ENCODE data around the gene STXBP2.

DNA sequence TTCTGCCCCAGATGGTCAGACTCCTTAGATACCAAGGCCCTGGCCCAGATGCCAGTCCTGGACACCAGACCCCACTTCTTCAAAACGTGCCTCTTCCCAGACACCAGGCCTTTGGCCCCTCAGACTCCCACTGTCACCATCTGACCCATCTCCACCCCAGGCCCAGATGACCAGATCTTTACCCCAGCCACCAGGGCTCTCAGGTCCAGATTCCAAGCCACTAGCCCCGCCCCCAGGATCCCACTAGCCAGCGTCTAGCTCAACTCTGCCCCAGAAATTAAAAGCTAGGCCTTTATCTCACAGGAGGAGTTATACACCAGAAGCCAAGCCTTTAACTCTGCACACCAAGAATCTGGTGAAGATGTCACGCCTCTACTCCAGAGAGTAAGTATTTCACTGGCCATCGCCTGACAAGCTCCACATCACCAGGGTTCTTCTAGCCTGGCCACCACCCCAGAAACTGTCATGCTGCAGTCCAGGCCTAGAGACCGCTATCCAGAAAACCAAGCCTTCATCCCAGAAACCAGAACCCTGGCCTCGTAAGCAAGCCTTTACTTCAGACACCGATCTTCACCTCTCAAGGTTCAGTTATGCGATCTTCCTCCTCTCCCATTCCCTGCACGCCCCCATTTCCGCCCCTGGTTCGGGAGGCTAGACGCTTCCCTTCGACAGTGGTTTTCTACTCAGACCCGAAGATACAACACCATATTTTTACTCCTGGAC is 8.2 kb upstream of the STXBP2 start:
- TF ChIP-seq, protein P1, sequence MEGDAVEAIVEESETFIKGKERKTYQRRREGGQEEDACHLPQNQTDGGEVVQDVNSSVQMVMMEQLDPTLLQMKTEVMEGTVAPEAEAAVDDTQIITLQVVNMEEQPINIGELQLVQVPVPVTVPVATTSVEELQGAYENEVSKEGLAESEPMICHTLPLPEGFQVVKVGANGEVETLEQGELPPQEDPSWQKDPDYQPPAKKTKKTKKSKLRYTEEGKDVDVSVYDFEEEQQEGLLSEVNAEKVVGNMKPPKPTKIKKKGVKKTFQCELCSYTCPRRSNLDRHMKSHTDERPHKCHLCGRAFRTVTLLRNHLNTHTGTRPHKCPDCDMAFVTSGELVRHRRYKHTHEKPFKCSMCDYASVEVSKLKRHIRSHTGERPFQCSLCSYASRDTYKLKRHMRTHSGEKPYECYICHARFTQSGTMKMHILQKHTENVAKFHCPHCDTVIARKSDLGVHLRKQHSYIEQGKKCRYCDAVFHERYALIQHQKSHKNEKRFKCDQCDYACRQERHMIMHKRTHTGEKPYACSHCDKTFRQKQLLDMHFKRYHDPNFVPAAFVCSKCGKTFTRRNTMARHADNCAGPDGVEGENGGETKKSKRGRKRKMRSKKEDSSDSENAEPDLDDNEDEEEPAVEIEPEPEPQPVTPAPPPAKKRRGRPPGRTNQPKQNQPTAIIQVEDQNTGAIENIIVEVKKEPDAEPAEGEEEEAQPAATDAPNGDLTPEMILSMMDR (IDR thresholded peaks at IDR 0.05; ENCODE audit: insufficient read depth, low read length, poor library complexity, severe bottlenecking): no peak
- TF ChIP-seq EZH2phosphoT487 (conservative IDR thresholded peaks at IDR 0.05; ENCODE audit: low read length): no peak
